Panc1 (cell line): ENCODE data around the gene CEP290. TPM values are rescaled to one million over a fixed set of nuclear protein-coding genes. Genes with fewer than 3 reads are reported as not detected.

ENCODE experiments used
- ATAC-seq: fragments of 200-7000 bp; cut with Tn5 transposase; 2 replicates; pipeline ENCODE4 v1.9.1; 2020; ENCODE audit warnings: mild to moderate bottlenecking, moderate library complexity
- BruUV-seq: library from RNA; stranded (reverse); fragments of 400-500 nt; replicated peaks from 2 replicates; lab custom pipeline; 2021; lab: Mats Ljungman, UMichigan
- CTCF ChIA-PET: fragments of 300-600 bp; sonication (Branson Sonifier 250); formaldehyde crosslinking; loops from one replicate; lab custom pipeline; 2022; ENCODE audit warnings: antibody characterized with exemption; lab: Charles Lee
- POLR2A ChIA-PET: fragments of 300-600 bp; sonication (Branson Sonifier 250); formaldehyde crosslinking; loops from one replicate; lab custom pipeline; 2022; ENCODE audit warnings: antibody characterized with exemption; lab: Charles Lee
- DNase-seq: peaks from one replicate; pipeline ENCODE4 v3.0.0-alpha.2; 2010; ENCODE audit warnings: low read depth, low spot score
- H3K27ac ChIP-seq: 2 replicates; pipeline ENCODE4 v1.5.1; 2011; ENCODE audit warnings: mild to moderate bottlenecking, low read length, inconsistent platforms
- H3K27me3 ChIP-seq: fragments of 200-500 bp; sonication (Bioruptor generic); 2 replicates; pipeline ENCODE4 v1.6.0; 2014; ENCODE audit warnings: low read length, inconsistent platforms; ENCODE audit not compliant: control insufficient read depth, insufficient read depth
- H3K36me3 ChIP-seq: fragments of 200-500 bp; sonication (Bioruptor generic); 2 replicates; pipeline ENCODE4 v1.5.1; 2014; ENCODE audit warnings: inconsistent platforms, mild to moderate bottlenecking, low read length, moderate library complexity; ENCODE audit not compliant: control insufficient read depth, insufficient read depth
- H3K4me1 ChIP-seq: 2 replicates; pipeline ENCODE4 v1.5.1; 2011; ENCODE audit warnings: inconsistent platforms, mild to moderate bottlenecking, low read length, moderate library complexity; ENCODE audit not compliant: control insufficient read depth, insufficient read depth
- H3K4me3 ChIP-seq, 2 experiments: 2 replicates each; pipeline ENCODE4 v1.5.1; 2011 to 2012; ENCODE audit warnings: low read depth in 2 of 2, low read length in 2 of 2, mild to moderate bottlenecking in 2 of 2, inconsistent platforms in 1 of 2, moderate library complexity in 1 of 2
- H3K9me3 ChIP-seq: fragments of 200-500 bp; sonication (Bioruptor generic); 2 replicates; pipeline ENCODE4 v1.5.1; 2014; ENCODE audit warnings: low read depth, mild to moderate bottlenecking, inconsistent platforms, low read length, moderate library complexity; ENCODE audit not compliant: control insufficient read depth, insufficient read depth
- CTCF ChIP-seq: fragments of 450-650 bp; IDR thresholded peaks from 2 replicates; pipeline ENCODE4 v1.5.1; 2017; ENCODE audit warnings: mild to moderate bottlenecking
- POLR2AphosphoS5 ChIP-seq: IDR thresholded peaks from 2 replicates; pipeline ENCODE4 v1.6.1; 2012; ENCODE audit warnings: mild to moderate bottlenecking, low read depth, low read length, moderate library complexity
- REST ChIP-seq, 2 experiments: IDR thresholded peaks; 2 replicates each; pipeline ENCODE4 v1.6.1; 2011 to 2012; ENCODE audit warnings: low read depth in 2 of 2, control low read depth in 1 of 2, low read length in 1 of 2, mild to moderate bottlenecking in 1 of 2, moderate library complexity in 1 of 2; ENCODE audit not compliant: insufficient read depth in 1 of 2
- SIN3A ChIP-seq: IDR thresholded peaks from 2 replicates; pipeline ENCODE4 v1.6.1; 2012; ENCODE audit warnings: low read depth, mild to moderate bottlenecking, low read length, moderate library complexity, borderline replicate concordance; ENCODE audit not compliant: insufficient read depth
- TCF7L2 ChIP-seq: IDR thresholded peaks from 2 replicates; pipeline ENCODE4 v1.6.1; 2011; ENCODE audit warnings: mild to moderate bottlenecking, low read depth, low read length, inconsistent platforms
- in situ Hi-C: cut with HindIII; loops from 2 replicates; pipeline ENCODE4 v1.10.0; 2016; ENCODE audit warnings: low sequenced_read_pairs, low pct_unique_long_range_greater_than_20kb
- intact Hi-C: fragments of 100-400 bp; cut with micrococcal nuclease; formaldehyde crosslinking; loops from one replicate; pipeline ENCODE4 v1.10.0; 2022; ENCODE audit not compliant: unreplicated experiment
- total RNA-seq: library from RNA; stranded (reverse); gene quantifications from one replicate; pipeline ENCODE4 v1.2.1, GENCODE V29; 2021; ENCODE audit not compliant: unreplicated experiment

CEP290 gene
- total RNA-seq, 1 experiment from 2014 or later, result 14.6 TPM

GRCh38 chr12:88185279-88185678 is 43.4 kb upstream of the CEP290 start:
- in situ Hi-C loops (no loop called here), intact Hi-C loops (no loop called here)
- Histone ChIP-seq H3K27me3 (no peaks in the 10 kb centered on the region), H3K4me1 (no peaks in the 10 kb centered on the region), H3K36me3 (no peaks in the 10 kb centered on the region), H3K9me3 (no peaks in the 10 kb centered on the region), H3K27ac (no peak overlapping the region), H3K4me3 (no peak overlapping the region)
- no TSS peak for BruUV-seq
- ATAC-seq, result no peak
- POLR2A ChIA-PET, result no interaction called here
- no peak for DNase-seq
- TF ChIP-seq CTCF, result no peak
- TF ChIP-seq POLR2AphosphoS5, result no peak
- TF ChIP-seq TCF7L2, result no peak
- no peak for TF ChIP-seq REST (IDR thresholded peaks at IDR 0.05; ENCODE audit: insufficient read depth in 1 of 2, low read depth in 2 of 2, low read length in 1 of 2)
- no peak for TF ChIP-seq SIN3A
- CTCF ChIA-PET, result no interaction called here

GRCh38 chr12:88184196-88184595 is 42.3 kb upstream of the CEP290 start:
- no peak for TF ChIP-seq POLR2AphosphoS5
- no peak for TF ChIP-seq CTCF
- TF ChIP-seq SIN3A, result no peak
- TF ChIP-seq TCF7L2, result no peak
- TF ChIP-seq REST (IDR thresholded peaks at IDR 0.05; ENCODE audit: insufficient read depth in 1 of 2, low read depth in 2 of 2, low read length in 1 of 2), result no peak
- Histone ChIP-seq H3K36me3 (no peaks in the 10 kb centered on the region), H3K27me3 (no peaks in the 10 kb centered on the region), H3K4me1 (no peaks in the 10 kb centered on the region), H3K27ac (no peak overlapping the region), H3K9me3 (no peaks in the 10 kb centered on the region), H3K4me3 (no peak overlapping the region)
- DNase-seq (no peak), ATAC-seq (no peak)
- BruUV-seq, result no TSS peak
- POLR2A ChIA-PET, result no interaction called here
- in situ Hi-C loops (no loop called here), intact Hi-C loops (no loop called here)
- CTCF ChIA-PET, result no interaction called here
